ENCODE data around the gene LRIG1. TPM values are rescaled to one million over a fixed set of nuclear protein-coding genes. Genes with fewer than 3 reads are reported as not detected.

LRIG1 gene
- polyA plus RNA-seq, 4 donors: 3.5 to 41.0 (median 21.9) TPM

DNA sequence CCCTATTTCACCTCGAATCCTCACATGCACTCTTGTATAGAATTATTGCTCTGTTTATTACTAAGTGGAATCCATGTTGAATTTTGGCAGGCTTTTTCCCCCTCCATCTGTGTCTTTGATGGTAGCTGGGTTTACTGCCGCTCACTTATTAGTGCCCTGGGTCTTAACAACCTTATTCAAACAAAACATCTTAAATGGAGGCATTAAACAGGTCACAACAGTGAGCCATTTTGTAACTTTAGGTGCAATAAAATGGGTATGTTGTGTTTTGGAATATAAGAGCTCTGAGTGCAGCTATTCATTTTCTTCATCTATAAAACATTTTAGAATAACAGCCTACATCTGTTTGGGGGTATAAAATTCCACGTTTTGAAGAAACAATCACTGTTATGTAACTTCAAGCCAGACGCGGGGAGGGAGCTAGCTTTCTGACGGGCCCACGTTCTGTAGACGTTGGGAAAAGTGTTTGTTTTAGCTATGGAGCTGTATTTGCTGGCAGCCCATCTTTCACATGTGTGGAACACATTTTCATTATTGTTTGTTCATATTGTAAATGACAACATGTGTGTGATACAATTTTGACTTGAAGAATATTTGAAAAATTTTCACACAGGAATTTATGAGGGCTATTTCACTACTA, 158.0 kb downstream of the LRIG1 start:
- Histone ChIP-seq H3K27ac (ENCODE audit: low read depth in 1 of 3, low read length in 2 of 3) (no peak overlapping the region), H3K4me1 (ENCODE audit: control insufficient read depth in 3 of 3, insufficient read depth in 2 of 3, low read depth in 1 of 3, low read length in 2 of 3) (peaks cover 0 to 13% (median 0%) of the 10 kb centered on the region in 3 donors), H3K9me3 (ENCODE audit: control insufficient read depth in 2 of 2, insufficient read depth in 1 of 2, low read depth in 1 of 2, low read length in 1 of 2) (no peaks in the 10 kb centered on the region), H3K27me3 (ENCODE audit: control insufficient read depth in 3 of 3, insufficient read depth in 3 of 3, low read length in 3 of 3) (no peaks in the 10 kb centered on the region), H3K36me3 (ENCODE audit: control insufficient read depth in 3 of 3, insufficient read depth in 2 of 3, low read depth in 1 of 3, low read length in 3 of 3) (no peaks in the 10 kb centered on the region), H3K4me3 (ENCODE audit: low read depth in 1 of 3, low read length in 3 of 3) (no peak overlapping the region)
- WGBS, 3 donors: 74 to 89% (median 88%) methylated on average over 8 of the region's 8 CpGs
- FAIRE-seq (no peak), DNase-seq (no peak)

DNA sequence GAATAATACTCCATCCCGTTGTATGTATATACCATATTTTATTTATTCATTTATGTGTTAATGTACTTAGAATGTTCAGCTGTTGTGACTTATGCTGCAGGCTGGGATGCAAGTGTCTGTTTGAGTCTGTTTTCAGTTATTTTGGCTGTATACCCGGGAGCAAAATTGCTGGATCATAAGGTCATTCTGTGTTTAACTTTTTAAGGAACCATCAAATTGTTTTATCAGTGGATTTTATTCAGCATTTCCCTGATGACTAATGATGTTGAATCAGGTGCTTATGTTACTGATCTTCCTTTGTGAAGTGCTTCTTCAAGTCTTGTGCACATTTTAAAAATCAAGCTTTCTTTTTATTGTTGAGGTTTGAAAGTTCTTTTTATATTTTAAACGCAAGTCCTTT, 161.9 kb downstream of the LRIG1 start:
- Histone ChIP-seq H3K4me1 (ENCODE audit: control insufficient read depth in 3 of 3, insufficient read depth in 2 of 3, low read depth in 1 of 3, low read length in 2 of 3) (peaks cover 0 to 1% (median 0%) of the 10 kb centered on the region in 3 donors), H3K27me3 (ENCODE audit: control insufficient read depth in 3 of 3, insufficient read depth in 3 of 3, low read length in 3 of 3) (no peaks in the 10 kb centered on the region), H3K9me3 (ENCODE audit: control insufficient read depth in 2 of 2, insufficient read depth in 1 of 2, low read depth in 1 of 2, low read length in 1 of 2) (no peaks in the 10 kb centered on the region), H3K4me3 (ENCODE audit: low read depth in 1 of 3, low read length in 3 of 3) (no peak overlapping the region), H3K27ac (ENCODE audit: low read depth in 1 of 3, low read length in 2 of 3) (no peak overlapping the region), H3K36me3 (ENCODE audit: control insufficient read depth in 3 of 3, insufficient read depth in 2 of 3, low read depth in 1 of 3, low read length in 3 of 3) (no peaks in the 10 kb centered on the region)
- no peak for DNase-seq
- WGBS, 3 donors: 79 to 84% (median 83%) methylated on average over 3 of the region's 3 CpGs
- FAIRE-seq: no peak

DNA sequence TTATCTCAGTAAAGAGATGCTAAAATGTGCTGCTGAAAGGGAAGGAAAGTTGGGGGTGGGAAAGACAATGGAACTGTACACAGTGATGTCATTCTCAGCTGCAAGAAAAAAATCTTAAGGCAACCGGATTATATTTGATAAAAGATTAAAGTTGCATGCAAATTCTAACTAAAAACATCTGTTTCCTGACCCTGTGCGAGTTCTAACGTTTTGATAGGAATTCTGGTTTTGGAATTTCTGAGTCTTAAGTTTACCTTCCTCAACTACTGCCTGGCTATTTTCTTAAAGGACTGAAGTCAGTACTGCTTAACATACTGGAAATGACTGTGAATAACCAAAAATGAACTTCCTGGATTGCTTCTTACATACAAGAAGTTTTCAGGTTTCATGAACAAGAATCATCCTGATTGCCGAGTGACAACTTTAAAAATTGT, 164.5 kb downstream of the LRIG1 start:
- Histone ChIP-seq H3K4me3 (ENCODE audit: low read depth in 1 of 3, low read length in 3 of 3) (no peak overlapping the region), H3K9me3 (ENCODE audit: control insufficient read depth in 2 of 2, insufficient read depth in 1 of 2, low read depth in 1 of 2, low read length in 1 of 2) (no peaks in the 10 kb centered on the region), H3K4me1 (ENCODE audit: control insufficient read depth in 3 of 3, insufficient read depth in 2 of 3, low read depth in 1 of 3, low read length in 2 of 3) (no peaks in the 10 kb centered on the region), H3K27me3 (ENCODE audit: control insufficient read depth in 3 of 3, insufficient read depth in 3 of 3, low read length in 3 of 3) (no peaks in the 10 kb centered on the region), H3K36me3 (ENCODE audit: control insufficient read depth in 3 of 3, insufficient read depth in 2 of 3, low read depth in 1 of 3, low read length in 3 of 3) (no peaks in the 10 kb centered on the region), H3K27ac (ENCODE audit: low read depth in 1 of 3, low read length in 2 of 3) (no peak overlapping the region)
- FAIRE-seq (no peak), DNase-seq (no peak)
- WGBS, 3 donors: 40 to 58% (median 50%) methylated on average over 4 of the region's 4 CpGs

DNA sequence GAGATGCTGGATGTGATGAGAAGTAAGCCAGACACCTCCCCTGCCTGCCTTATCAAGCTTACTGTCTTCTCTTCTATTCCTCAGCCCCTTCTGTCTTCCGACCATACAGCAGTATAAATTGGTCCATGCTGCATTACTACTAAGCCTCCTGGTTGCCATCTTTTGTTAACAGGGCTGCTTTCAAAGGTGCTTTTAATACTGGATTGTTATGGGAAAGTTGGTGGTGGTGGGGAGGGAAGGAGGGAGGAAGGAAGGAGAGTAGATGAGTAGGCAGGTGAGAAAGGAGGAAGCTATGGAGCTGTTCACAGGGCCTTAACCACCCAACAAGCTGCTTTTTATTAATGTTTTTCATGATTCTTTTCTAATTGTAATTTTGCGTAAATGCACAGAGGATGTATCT, 165.2 kb downstream of the LRIG1 start:
- H3K4me1 ChIP-seq (ENCODE audit: control insufficient read depth in 3 of 3, insufficient read depth in 2 of 3, low read depth in 1 of 3, low read length in 2 of 3): no peaks in the 10 kb centered on the region
- no peaks in the 10 kb centered on the region for H3K9me3 ChIP-seq (ENCODE audit: control insufficient read depth in 2 of 2, insufficient read depth in 1 of 2, low read depth in 1 of 2, low read length in 1 of 2)
- DNase-seq: no peak
- no peak overlapping the region for H3K4me3 ChIP-seq (ENCODE audit: low read depth in 1 of 3, low read length in 3 of 3)
- H3K36me3 ChIP-seq (ENCODE audit: control insufficient read depth in 3 of 3, insufficient read depth in 2 of 3, low read depth in 1 of 3, low read length in 3 of 3): no peaks in the 10 kb centered on the region
- H3K27ac ChIP-seq (ENCODE audit: low read depth in 1 of 3, low read length in 2 of 3): no peak overlapping the region
- no peaks in the 10 kb centered on the region for H3K27me3 ChIP-seq (ENCODE audit: control insufficient read depth in 3 of 3, insufficient read depth in 3 of 3, low read length in 3 of 3)
- WGBS, 3 donors: 96 to 98% (median 97%) methylated on average over 2 of the region's 2 CpGs
- no peak for FAIRE-seq

Data from small intestine (tissue), 7 donors.